ENCODE measurements around the gene TAS2R1. TPM values are rescaled to one million over a fixed set of nuclear protein-coding genes. Genes with fewer than 3 reads are reported as not detected.

TAS2R1 gene
- total and polyA plus RNA-seq, 5 donors from 2014 or later = not detected

DNA sequence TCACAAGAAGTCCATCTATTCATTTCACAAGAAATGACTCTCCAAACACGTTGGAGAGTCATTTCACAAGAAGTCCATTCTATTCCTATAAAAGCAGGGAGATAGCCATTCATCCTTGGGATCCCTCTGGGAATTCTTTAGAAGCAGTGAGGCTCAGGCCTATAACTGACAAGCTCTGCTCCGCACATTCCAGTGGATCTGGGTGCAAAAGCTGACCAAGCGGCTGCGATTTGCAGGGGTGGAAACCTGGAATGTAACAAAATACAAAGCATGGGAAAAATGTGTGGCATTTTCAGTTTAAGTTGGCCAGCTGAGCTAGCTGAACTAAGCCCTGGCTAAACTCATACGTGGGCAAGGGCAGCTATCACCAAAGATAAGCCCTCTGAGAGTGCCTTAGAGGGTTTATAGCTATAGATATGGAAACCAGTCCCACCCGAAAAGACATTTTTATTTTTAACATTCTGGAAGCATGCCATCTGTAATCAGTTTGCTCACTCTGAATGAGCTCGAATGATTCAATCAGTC is 8.7 kb downstream of the TAS2R1 start:
- no peak for ATAC-seq (ENCODE audit: low read depth in 2 of 2)
- no peak overlapping the region for H3K27ac ChIP-seq (ENCODE audit: insufficient read depth, low read length, poor library complexity, severe bottlenecking)
- H3K27ac Mint-ChIP-seq = no peak overlapping the region
- no peaks in the 10 kb centered on the region for H3K4me1 Mint-ChIP-seq
- DNase-seq = no peak
- no peaks in the 10 kb centered on the region for H3K27me3 ChIP-seq (ENCODE audit: control insufficient read depth, insufficient read depth, low read length)
- H3K27me3 Mint-ChIP-seq = no peaks in the 10 kb centered on the region
- H3K4me1 ChIP-seq (ENCODE audit: control insufficient read depth, insufficient read depth, low read length, poor library complexity, severe bottlenecking) = no peaks in the 10 kb centered on the region
- H3K9me3 ChIP-seq (ENCODE audit: control insufficient read depth in 2 of 2, low read length in 2 of 2) = peaks cover 0 to 3% of the 10 kb centered on the region in 2 experiments
- no peak overlapping the region for H3K4me3 Mint-ChIP-seq
- no peak overlapping the region for H3K4me3 ChIP-seq (ENCODE audit: low read depth, low read length)
- peaks cover 0 to 6% (median 3%) of the 10 kb centered on the region in 7 donors for H3K9me3 Mint-ChIP-seq
- no peaks in the 10 kb centered on the region for H3K36me3 ChIP-seq (ENCODE audit: control insufficient read depth, insufficient read depth, low read length)
- H3K36me3 Mint-ChIP-seq = no peaks in the 10 kb centered on the region

DNA sequence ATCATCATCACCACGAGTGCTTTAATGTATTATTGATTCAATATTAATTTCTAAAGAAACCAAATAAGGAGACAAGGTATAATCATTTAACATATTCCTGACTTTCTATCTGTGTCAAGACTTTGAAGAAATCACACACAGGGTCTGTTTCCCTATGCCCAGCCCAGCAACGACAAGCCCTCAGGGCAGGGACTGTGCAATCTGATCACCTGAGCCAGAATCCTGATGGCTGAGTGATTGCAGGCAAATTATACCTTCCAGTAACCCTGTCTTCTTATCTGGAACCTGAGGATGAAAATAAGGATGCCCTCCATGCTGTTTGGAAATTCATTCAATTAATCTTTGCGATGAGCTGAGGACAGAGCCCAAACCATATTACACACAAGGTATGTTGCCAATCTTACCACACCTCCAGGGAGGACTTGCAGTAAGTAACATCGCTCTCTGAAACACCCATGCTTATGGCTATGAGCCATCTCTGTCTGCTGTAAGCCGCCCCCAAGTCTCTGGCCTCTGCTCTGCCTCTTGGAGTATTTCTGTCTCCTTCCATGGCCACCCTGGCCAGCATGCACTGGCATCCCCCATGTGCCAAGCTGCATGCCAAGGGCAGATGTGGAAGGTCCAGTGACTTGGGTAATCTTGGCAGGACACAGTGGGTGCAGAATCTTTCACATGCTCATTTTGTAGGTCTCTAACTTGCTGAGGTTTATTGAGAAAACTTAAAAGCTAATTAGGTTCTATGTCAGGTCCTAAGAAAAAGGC is 10.6 kb downstream of the TAS2R1 start:
- ATAC-seq (ENCODE audit: low read depth in 2 of 2) = no peak
- Histone ChIP-seq H3K4me3 (ENCODE audit: low read depth, low read length) (no peak overlapping the region), H3K27ac (ENCODE audit: insufficient read depth, low read length, poor library complexity, severe bottlenecking) (no peak overlapping the region), H3K9me3 (ENCODE audit: control insufficient read depth in 2 of 2, low read length in 2 of 2) (peaks cover 0 to 2% of the 10 kb centered on the region in 2 experiments), H3K36me3 (ENCODE audit: control insufficient read depth, insufficient read depth, low read length) (no peaks in the 10 kb centered on the region), H3K4me1 (ENCODE audit: control insufficient read depth, insufficient read depth, low read length, poor library complexity, severe bottlenecking) (no peaks in the 10 kb centered on the region), H3K27me3 (ENCODE audit: control insufficient read depth, insufficient read depth, low read length) (no peaks in the 10 kb centered on the region)
- Mint-ChIP-seq H3K27ac (no peak overlapping the region), H3K4me1 (no peaks in the 10 kb centered on the region), H3K4me3 (no peak overlapping the region), H3K27me3 (no peaks in the 10 kb centered on the region), H3K9me3 (peaks cover 0 to 7% (median 3%) of the 10 kb centered on the region in 7 donors), H3K36me3 (no peaks in the 10 kb centered on the region)
- DNase-seq = no peak

DNA sequence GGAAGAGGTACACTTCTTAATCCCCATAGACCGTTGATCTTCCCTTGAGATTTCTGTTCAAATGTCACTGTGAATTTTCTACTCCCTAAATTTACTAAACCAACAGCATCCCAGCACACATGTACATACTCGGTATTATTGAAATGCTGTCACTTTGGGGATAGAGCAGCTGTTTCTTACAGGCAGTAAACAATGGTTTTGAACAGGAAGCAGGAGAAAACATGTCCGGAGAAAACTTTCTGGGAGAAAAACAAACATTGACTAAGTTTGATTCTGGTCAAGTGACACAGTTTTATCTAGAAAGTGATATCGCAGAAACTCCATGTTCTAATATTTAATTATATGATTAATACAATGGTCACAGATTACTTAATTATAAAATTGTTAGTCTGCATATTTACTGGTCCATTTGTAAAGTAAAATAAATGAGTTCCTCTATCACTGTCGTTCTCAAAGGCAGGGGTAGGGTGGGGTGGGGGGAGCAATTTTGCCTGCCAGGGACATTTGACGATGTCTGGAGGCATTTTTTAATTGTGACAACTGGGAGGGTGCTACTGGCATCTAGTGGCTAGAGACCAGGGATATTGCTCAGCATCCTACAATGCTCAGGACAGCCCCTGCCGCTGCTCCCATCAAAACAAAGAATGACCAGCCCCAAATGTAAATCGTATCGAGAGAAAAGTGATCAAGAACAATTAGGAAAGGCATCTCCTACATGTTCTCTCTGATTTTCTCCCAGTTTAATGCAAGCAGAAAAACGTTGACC is 12.2 kb downstream of the TAS2R1 start:
- Histone ChIP-seq H3K27me3 (ENCODE audit: control insufficient read depth, insufficient read depth, low read length) (no peaks in the 10 kb centered on the region), H3K36me3 (ENCODE audit: control insufficient read depth, insufficient read depth, low read length) (no peaks in the 10 kb centered on the region), H3K4me3 (ENCODE audit: low read depth, low read length) (no peak overlapping the region), H3K27ac (ENCODE audit: insufficient read depth, low read length, poor library complexity, severe bottlenecking) (no peak overlapping the region), H3K4me1 (ENCODE audit: control insufficient read depth, insufficient read depth, low read length, poor library complexity, severe bottlenecking) (no peaks in the 10 kb centered on the region), H3K9me3 (ENCODE audit: control insufficient read depth in 2 of 2, low read length in 2 of 2) (peaks cover 0 to 2% of the 10 kb centered on the region in 2 experiments)
- H3K27me3 Mint-ChIP-seq = no peaks in the 10 kb centered on the region
- no peak for DNase-seq
- H3K4me1 Mint-ChIP-seq = no peaks in the 10 kb centered on the region
- peaks cover 0 to 7% (median 2%) of the 10 kb centered on the region in 7 donors for H3K9me3 Mint-ChIP-seq
- no peaks in the 10 kb centered on the region for H3K36me3 Mint-ChIP-seq
- ATAC-seq (ENCODE audit: low read depth in 2 of 2) = no peak
- H3K4me3 Mint-ChIP-seq = no peak overlapping the region
- H3K27ac Mint-ChIP-seq = no peak overlapping the region

DNA sequence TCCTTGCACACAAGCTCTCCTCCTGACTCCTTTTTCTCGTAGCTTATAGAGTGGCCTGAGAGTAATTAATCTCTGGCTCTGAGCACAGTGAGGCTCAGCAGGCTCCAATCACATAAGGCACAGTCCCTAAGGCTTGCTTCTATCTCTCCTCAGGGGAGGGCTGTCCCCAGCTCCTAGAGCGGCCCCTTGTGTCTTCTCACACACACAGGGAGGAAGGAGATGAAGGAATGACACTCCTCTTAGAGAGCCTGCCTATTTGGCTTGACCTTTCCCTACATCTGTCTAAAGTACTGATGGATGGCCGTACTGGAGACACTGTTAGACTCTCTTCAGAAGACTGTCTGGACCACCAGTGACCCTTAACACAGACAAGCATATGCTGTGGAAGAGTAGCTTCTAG is 12.9 kb downstream of the TAS2R1 start:
- Histone ChIP-seq H3K9me3 (ENCODE audit: control insufficient read depth in 2 of 2, low read length in 2 of 2) (peaks cover 0 to 2% of the 10 kb centered on the region in 2 experiments), H3K27me3 (ENCODE audit: control insufficient read depth, insufficient read depth, low read length) (no peaks in the 10 kb centered on the region), H3K27ac (ENCODE audit: insufficient read depth, low read length, poor library complexity, severe bottlenecking) (no peak overlapping the region), H3K4me1 (ENCODE audit: control insufficient read depth, insufficient read depth, low read length, poor library complexity, severe bottlenecking) (no peaks in the 10 kb centered on the region), H3K36me3 (ENCODE audit: control insufficient read depth, insufficient read depth, low read length) (no peaks in the 10 kb centered on the region), H3K4me3 (ENCODE audit: low read depth, low read length) (no peak overlapping the region)
- peaks cover 0 to 7% (median 0%) of the 10 kb centered on the region in 7 donors for H3K9me3 Mint-ChIP-seq
- no peak overlapping the region for H3K4me3 Mint-ChIP-seq
- ATAC-seq (ENCODE audit: low read depth in 2 of 2) = no peak
- no peaks in the 10 kb centered on the region for H3K27me3 Mint-ChIP-seq
- H3K4me1 Mint-ChIP-seq = no peaks in the 10 kb centered on the region
- DNase-seq = no peak
- no peak overlapping the region for H3K27ac Mint-ChIP-seq
- no peaks in the 10 kb centered on the region for H3K36me3 Mint-ChIP-seq

DNA sequence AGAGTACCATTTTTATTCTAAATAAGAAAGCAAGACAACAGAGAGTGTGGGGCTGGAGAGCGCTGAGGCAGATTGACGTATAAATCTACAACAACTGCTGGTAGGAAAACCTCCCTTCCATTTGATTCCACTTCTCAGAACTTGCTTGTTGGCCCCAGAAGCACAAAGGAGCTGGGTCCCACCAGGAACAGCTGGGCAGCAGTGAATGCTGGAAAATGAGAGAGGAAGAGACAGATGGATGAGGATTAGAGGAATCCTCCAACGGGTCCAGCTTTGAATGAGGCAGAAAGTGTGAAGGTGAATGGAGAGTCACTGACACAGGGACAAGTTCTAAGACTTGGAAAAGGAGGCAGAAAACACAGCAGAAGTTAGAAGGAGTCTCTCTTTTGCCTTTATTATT is 14.8 kb downstream of the TAS2R1 start:
- DNase-seq = no peak
- Mint-ChIP-seq H3K27me3 (no peaks in the 10 kb centered on the region), H3K4me3 (no peak overlapping the region), H3K36me3 (no peaks in the 10 kb centered on the region), H3K27ac (no peak overlapping the region), H3K4me1 (no peaks in the 10 kb centered on the region), H3K9me3 (peaks cover 0 to 9% (median 2%) of the 10 kb centered on the region in 7 donors)
- peaks cover 0 to 2% of the 10 kb centered on the region in 2 experiments for H3K9me3 ChIP-seq (ENCODE audit: control insufficient read depth in 2 of 2, low read length in 2 of 2)
- no peaks in the 10 kb centered on the region for H3K27me3 ChIP-seq (ENCODE audit: control insufficient read depth, insufficient read depth, low read length)
- no peak overlapping the region for H3K27ac ChIP-seq (ENCODE audit: insufficient read depth, low read length, poor library complexity, severe bottlenecking)
- H3K36me3 ChIP-seq (ENCODE audit: control insufficient read depth, insufficient read depth, low read length) = no peaks in the 10 kb centered on the region
- H3K4me1 ChIP-seq (ENCODE audit: control insufficient read depth, insufficient read depth, low read length, poor library complexity, severe bottlenecking) = no peaks in the 10 kb centered on the region
- no peak for ATAC-seq (ENCODE audit: low read depth in 2 of 2)
- H3K4me3 ChIP-seq (ENCODE audit: low read depth, low read length) = no peak overlapping the region

DNA sequence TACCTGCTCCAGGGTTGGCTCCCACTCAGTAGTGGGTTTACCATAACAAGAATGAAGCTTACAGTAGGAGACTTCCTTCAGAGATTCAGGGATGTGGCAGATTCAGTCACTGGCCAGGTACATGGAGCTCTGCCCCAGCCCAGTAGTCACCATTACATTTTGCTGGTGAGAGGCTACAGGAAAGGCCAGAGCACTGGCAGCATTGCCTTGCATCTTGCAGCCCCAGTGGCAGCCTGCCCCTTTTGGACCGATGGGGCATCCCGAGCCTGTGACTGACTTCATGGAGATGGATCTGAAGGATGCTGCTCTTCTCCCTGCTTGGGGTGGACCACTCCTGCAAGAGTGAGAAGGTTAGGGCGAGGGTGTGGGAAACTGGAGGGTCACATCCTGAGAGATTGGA is 16.8 kb downstream of the TAS2R1 start:
- Mint-ChIP-seq H3K4me3 (no peak overlapping the region), H3K36me3 (no peaks in the 10 kb centered on the region), H3K9me3 (peaks cover 0 to 7% (median 2%) of the 10 kb centered on the region in 7 donors), H3K27ac (no peak overlapping the region), H3K27me3 (no peaks in the 10 kb centered on the region), H3K4me1 (no peaks in the 10 kb centered on the region)
- no peak for DNase-seq
- Histone ChIP-seq H3K9me3 (ENCODE audit: control insufficient read depth in 2 of 2, low read length in 2 of 2) (peaks cover 0 to 2% of the 10 kb centered on the region in 2 experiments), H3K4me1 (ENCODE audit: control insufficient read depth, insufficient read depth, low read length, poor library complexity, severe bottlenecking) (no peaks in the 10 kb centered on the region), H3K27ac (ENCODE audit: insufficient read depth, low read length, poor library complexity, severe bottlenecking) (no peak overlapping the region), H3K36me3 (ENCODE audit: control insufficient read depth, insufficient read depth, low read length) (no peaks in the 10 kb centered on the region), H3K4me3 (ENCODE audit: low read depth, low read length) (no peak overlapping the region), H3K27me3 (ENCODE audit: control insufficient read depth, insufficient read depth, low read length) (no peaks in the 10 kb centered on the region)
- ATAC-seq (ENCODE audit: low read depth in 2 of 2) = no peak

GRCh38 chr5:9610969-9611368 is 19.2 kb downstream of the TAS2R1 start:
- Mint-ChIP-seq H3K36me3 (no peaks in the 10 kb centered on the region), H3K4me3 (no peak overlapping the region), H3K27ac (no peak overlapping the region), H3K9me3 (peaks cover 0 to 7% (median 2%) of the 10 kb centered on the region in 7 donors), H3K27me3 (no peaks in the 10 kb centered on the region), H3K4me1 (no peaks in the 10 kb centered on the region)
- DNase-seq = no peak
- no peak for ATAC-seq (ENCODE audit: low read depth in 2 of 2)
- H3K9me3 ChIP-seq (ENCODE audit: control insufficient read depth in 2 of 2, low read length in 2 of 2) = peaks cover 0 to 2% of the 10 kb centered on the region in 2 experiments
- no peaks in the 10 kb centered on the region for H3K27me3 ChIP-seq (ENCODE audit: control insufficient read depth, insufficient read depth, low read length)
- no peak overlapping the region for H3K27ac ChIP-seq (ENCODE audit: insufficient read depth, low read length, poor library complexity, severe bottlenecking)
- no peaks in the 10 kb centered on the region for H3K36me3 ChIP-seq (ENCODE audit: control insufficient read depth, insufficient read depth, low read length)
- H3K4me3 ChIP-seq (ENCODE audit: low read depth, low read length) = no peak overlapping the region
- H3K4me1 ChIP-seq (ENCODE audit: control insufficient read depth, insufficient read depth, low read length, poor library complexity, severe bottlenecking) = no peaks in the 10 kb centered on the region

All from CD4-positive, CD25-positive, alpha-beta regulatory T cell (primary cell).